Hematopoietic multipotent progenitor cell treated with erythropoietin and hydrocortisone succinate and interleukin-3 and kit ligand, for 6 days (in vitro differentiated cells): ENCODE data around the gene COL25A1.
A peak's percentile ranks its signal among the peaks of the same experiment; 100 is the strongest.
"Not testable (repeated sequence)": the region's sequence is repeated elsewhere in the genome, so short reads cannot be mapped to it uniquely, and the experiment has no call there.

ENCODE experiments used
- DNase-seq: peaks from one replicate; pipeline ENCODE4 v3.0.0-alpha.2; 2015

Gene COL25A1

GRCh38 chr4:108893468-108893867, 409.0 kb downstream of the COL25A1 start:
- DNase-seq, result no peak

DNA sequence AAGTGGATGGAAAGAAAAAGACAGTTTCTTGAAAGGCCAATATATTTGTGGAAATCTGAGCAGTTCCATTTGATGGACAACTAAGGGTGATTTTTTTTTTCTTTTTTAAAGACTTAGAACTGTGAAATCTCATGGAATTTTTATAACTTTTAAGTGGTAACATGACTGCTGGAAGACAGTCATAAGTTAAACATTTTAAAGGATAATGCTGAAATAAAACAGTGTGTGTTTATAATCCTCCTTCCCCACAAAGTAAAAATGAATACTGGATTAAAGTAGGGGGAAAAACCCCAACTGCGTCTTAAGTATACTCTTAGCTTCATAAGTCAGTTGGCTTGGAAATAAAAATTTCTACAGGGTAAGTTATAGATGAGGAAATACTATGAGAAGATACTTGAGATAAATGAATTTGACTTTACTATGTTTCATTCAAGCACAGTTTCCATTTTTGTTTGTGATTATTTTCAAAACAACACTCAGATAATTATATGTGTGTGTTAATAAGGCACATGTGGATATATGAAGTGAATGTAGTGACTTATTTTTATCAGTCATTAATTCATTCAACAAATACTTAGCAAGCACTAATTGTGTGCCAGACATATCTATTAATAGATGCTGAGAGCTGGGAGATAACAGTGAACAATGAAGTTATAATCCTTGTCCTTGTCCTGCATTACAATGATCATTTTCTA, 410.4 kb downstream of the COL25A1 start:
- no peak for DNase-seq

DNA sequence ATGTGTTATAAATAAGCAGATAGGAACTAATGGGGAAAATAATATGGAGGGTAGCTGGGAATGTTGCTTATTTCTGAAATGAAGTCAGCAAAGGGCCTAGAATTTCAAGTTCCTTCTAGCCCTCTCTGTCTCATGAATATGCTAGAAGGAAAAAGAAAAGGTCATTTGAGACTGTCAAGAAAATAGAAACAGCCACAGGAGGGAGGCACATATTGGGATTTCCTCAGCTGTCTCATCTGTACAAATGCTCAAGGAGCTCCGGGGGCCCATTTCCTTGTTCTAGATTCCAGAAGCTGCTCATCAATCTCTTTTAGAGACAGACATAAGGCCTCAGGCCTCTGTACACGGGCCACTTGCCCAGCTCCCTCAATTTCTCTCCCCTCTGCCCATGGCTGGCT, 412.0 kb downstream of the COL25A1 start:
- DNase-seq, result no peak

- DNase-seq, result no peak
Measured at GRCh38 chr4:108889696-108890483, 412.6 kb downstream of the COL25A1 start.

- no peak for DNase-seq
Measured at GRCh38 chr4:108888769-108889168, 413.7 kb downstream of the COL25A1 start.

GRCh38 chr4:108887034-108887433, 415.4 kb downstream of the COL25A1 start:
- DNase-seq, result no peak

DNA sequence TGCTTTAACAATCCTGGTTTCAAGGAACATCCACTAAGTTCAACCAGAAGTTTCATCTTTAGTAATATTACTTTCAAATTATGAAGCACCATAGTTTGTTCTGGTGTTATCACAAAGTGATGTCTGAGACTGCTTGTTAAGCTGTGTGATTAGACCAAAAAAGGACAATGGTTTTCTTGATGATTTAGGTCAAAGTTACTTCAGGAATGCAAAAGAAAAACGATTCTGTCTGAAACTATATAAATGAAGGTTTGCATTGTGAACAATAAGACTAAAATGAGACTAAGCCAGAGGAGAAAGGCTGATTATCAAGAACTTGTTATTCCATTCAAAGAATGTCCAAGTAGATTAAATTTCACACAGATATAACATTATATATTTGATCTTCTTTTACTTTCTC, 417.2 kb downstream of the COL25A1 start:
- DNase-seq, result no peak

GRCh38 chr4:108884596-108884995, 417.9 kb downstream of the COL25A1 start:
- no peak for DNase-seq

GRCh38 chr4:108881986-108882385, 420.5 kb downstream of the COL25A1 start:
- no peak for DNase-seq

- DNase-seq, result no peak
Measured at GRCh38 chr4:108881190-108881589, 421.3 kb downstream of the COL25A1 start.

- DNase-seq, result no peak
Measured at GRCh38 chr4:108878806-108879205, 423.7 kb downstream of the COL25A1 start.

DNA sequence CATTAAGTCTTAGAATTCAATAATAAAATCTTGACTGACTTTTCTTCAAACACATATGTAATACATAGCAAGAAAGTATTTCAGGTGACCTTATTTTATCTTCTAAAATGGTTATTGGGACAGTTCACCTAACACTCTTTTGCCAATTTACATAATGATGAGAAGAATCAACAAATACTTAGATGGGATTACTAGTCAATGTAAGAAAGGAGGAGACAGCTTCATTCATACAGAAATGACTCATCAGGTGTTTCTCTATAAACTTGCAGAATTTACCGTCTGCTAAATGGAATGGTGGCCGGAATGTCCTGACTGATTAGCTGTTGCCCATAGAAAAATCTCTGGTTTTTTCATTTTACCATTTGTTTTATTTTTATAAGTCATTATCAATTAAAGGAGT, 424.6 kb downstream of the COL25A1 start:
- no peak for DNase-seq

GRCh38 chr4:108874806-108875205, 427.7 kb downstream of the COL25A1 start:
- no peak for DNase-seq

DNA sequence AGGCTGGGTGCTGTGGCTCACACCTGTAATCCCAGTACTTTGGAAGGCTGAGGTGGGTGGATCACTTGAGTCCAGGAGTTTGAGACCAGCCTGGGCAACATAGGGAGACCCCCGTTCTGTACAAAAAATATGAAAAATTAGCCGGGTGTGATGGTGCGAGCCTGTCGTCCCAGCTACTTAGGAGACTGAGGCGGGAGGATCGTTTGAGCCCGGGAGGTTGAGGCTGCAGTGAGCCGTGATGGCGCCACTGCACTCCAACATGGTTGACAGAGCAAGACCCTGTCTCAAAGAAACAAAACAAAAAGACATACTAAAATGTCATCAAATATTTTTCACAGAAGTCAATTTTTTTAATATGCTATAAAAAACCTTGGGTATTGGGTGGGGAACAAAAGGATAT, 432.5 kb downstream of the COL25A1 start:
- not testable (repeated sequence) for DNase-seq

DNA sequence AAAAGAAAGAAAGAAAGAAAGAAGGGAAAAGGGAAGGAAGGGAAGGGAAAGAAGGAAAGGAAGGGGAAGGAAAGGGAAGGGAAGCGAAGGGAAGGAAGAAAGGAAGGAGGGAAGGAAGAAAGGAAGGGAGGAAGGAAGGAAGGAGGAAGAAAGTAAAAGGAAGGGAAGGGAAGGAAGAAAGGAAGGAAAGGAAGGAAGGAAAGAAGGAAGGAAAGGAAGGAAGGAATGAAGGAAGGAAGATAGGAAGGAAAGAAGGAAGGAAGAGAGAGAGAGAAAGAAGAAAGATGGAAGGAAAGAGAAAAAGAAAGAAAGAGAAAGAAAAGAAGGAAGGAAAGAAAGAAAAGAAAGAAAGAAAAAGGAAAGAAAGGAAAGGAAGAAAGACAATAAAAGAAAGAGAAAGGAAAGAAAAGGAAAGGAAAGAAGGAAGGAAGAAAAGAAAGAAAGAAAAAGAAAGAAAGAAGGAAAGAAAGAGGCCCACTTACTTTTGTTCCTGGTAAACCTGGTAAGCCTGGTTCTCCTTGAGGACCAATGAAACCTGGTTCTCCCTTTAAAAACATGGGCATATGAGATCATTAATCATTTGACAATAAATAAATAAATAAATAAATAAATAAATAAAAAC, 433.7 kb downstream of the COL25A1 start:
- no peak for DNase-seq

GRCh38 chr4:108867476-108867875, 435.0 kb downstream of the COL25A1 start:
- no peak for DNase-seq

DNA sequence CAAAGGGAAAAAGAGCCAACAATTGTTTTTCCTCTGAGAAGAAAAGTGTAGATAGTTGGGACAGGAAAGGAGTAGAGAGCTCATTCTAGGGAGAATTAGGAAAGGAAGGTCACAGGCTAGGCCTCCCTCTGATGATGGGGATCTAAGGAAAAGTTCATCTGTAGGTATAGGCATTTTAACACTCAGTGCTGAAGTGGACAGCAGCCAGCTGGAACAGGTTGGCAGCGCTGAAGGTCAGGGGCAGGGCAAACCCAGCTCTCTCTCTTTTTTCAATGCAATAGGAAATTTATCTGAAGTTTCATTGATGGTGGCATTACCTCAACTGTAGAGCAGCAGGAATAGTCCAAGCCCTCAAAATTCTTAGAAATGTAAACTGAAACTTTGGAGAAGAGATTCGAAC, 441.1 kb downstream of the COL25A1 start:
- DNase-seq, result peak; percentile 36

- DNase-seq, result no peak
Measured at GRCh38 chr4:108854786-108855185, 447.7 kb downstream of the COL25A1 start.

DNA sequence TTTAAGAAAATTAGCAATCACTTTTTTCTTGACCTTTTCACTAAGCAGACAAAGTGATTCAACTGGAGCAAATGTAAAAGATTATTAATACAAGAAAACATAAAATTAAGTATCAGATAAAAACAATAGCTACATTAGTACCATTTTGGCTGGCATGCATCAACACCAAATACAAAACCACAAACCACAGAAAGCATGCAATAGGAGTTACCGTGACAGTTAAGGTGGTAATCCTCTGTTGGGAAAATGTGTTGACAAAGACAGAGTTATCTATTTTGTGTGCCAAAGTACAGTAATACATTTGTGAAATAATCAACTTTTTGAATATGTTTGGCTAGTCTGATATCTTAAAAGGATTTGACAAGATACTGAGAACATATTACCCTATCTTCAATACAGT, 449.8 kb downstream of the COL25A1 start:
- DNase-seq, result peak; percentile 36

DNA sequence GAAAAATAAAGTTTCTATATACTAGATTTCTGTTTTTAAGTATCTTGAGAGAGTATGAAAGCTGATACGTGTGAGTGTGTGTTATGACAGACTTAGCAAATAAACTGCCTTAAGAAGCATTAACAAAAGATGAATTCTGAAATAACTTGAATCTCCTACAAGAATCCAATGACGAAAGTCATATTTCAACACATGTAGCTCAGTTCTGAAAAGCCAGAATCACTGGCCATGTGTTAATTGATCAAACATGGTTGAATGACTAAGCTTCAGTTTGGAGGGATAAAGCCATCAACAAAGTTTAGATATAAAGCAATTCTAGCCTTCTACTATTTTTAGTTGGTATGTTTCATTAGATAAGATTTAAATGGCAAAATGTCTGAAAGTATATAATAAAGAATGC, 451.1 kb downstream of the COL25A1 start:
- DNase-seq, result no peak

DNA sequence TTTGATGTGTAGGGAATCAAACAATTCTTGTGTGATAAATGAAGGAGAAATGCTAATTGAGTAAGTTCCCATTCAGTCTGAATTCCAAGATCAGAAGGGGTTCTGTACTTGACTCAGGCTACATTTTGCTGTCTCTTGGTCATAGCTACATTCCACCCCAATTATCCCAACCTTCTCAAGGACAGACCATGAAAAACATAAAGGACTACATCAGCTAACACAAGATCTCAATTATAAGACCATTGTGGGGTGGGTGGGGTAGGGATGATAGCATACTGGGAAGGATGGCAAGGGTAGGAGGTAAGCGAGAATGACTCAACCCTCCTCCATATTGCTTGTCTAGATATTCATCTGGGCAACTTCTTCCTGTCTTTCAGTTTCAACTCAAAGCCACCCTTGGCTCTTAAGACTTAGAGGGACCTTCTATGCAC, 452.2 kb downstream of the COL25A1 start:
- DNase-seq, result no peak

DNA sequence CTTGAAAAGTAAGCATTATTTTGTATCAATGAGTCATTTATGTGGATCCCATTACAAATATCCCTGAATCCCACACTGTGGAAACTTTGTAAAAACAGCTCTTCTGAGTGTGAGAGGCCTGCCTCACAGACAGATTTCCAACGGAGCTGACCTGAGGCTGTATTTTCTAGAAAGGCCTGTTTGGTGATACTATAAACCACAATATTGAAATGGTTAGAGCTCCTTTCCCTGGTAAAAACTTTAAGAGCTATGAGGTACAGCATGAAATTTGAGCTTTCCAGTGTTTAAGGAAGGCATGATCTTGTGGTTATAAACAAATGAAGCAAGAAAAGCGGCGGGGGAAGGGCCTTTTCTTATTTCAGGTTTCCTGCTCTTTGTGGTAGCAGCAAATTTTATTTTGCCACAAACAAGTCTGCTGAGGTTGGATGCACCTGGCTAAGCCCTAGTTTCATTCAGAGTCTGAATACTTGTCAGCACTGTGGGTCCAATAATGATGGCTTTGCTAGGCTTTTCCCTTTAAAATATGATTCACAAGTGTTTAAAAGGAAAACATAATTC, 452.8 kb downstream of the COL25A1 start:
- peak; percentile 23 for DNase-seq

DNA sequence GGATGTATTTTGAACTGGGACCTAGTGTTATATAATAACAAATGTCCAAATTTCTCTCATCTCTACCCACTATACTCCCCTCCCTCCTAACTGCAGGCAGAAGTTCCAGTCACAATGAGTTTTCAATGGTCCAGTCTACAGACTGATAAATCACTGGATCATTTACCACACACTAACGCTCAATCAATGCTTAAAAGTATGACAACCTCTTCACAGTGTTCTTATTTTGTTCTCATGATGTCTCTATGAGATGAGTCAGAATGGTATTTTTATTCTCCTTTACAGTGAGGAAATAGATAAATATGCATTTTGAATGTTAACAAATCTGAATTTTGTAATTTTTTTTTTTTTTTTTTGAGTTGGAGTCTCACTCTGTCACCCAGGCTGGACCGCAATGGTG, 455.9 kb downstream of the COL25A1 start:
- no peak for DNase-seq
